Stimulated activated CD4-positive, alpha-beta T cell treated with anti-CD3 and anti-CD28 coated beads, Interleukin-1b, Interleukin-23, amount 100 ng/mL, for 4 hours (primary cell): ENCODE results near the gene FRAT1.
"Not testable (repeated sequence)": the region's sequence is repeated elsewhere in the genome, so short reads cannot be mapped to it uniquely, and the experiment has no call there.

Experiments used
- DNase-seq, 2 donors: peaks; one replicate each; pipeline ENCODE4 v3.0.0-alpha.2; 2020; ENCODE audit warnings: low read depth in 2 of 2

The FRAT1 gene

GRCh38 chr10:97318772-97319651 lies at the start of gene FRAT1:
Gene FRAT1, plus strand, starts transcription at chr10:97319271. Its CDS starts 183 bp downstream, at chr10:97319454.
- peak; percentile 83 to 85 for DNase-seq

- DNase-seq = no peak
Measured at GRCh38 chr10:97270523-97271154, 48.4 kb upstream of the FRAT1 start.

- no peak for DNase-seq
Measured at GRCh38 chr10:97273700-97274099, 45.4 kb upstream of the FRAT1 start.

- DNase-seq = no peak
Measured at GRCh38 chr10:97274828-97275227, 44.2 kb upstream of the FRAT1 start.

- no peak for DNase-seq
Measured at GRCh38 chr10:97277551-97277950, 41.5 kb upstream of the FRAT1 start.

GRCh38 chr10:97278491-97278989 lies 40.5 kb upstream of the FRAT1 start:
- DNase-seq = no peak

- DNase-seq = no peak
Measured at GRCh38 chr10:97279121-97279815, 39.8 kb upstream of the FRAT1 start.

- no peak for DNase-seq
Measured at GRCh38 chr10:97280783-97281182, 38.3 kb upstream of the FRAT1 start.

- not testable (repeated sequence) for DNase-seq
Measured at GRCh38 chr10:97290076-97290475, 29.0 kb upstream of the FRAT1 start.

GRCh38 chr10:97290576-97291356 lies 28.3 kb upstream of the FRAT1 start:
- not testable (repeated sequence) for DNase-seq

- no peak for DNase-seq
Measured at GRCh38 chr10:97291357-97292096, 27.5 kb upstream of the FRAT1 start.

- peak; percentile 77 to 85 for DNase-seq
Measured at GRCh38 chr10:97292097-97292861, 26.8 kb upstream of the FRAT1 start, which contains the start of gene ARHGAP19. Gene ARHGAP19, minus strand, starts transcription at chr10:97292637. Its CDS starts 10 bp downstream, at chr10:97292627.

- DNase-seq = no peak
Measured at GRCh38 chr10:97292862-97293198, 26.2 kb upstream of the FRAT1 start.

GRCh38 chr10:97297556-97298222 lies 21.4 kb upstream of the FRAT1 start:
- no peak for DNase-seq

- DNase-seq = no peak
Measured at GRCh38 chr10:97298223-97298571, 20.9 kb upstream of the FRAT1 start.

- no peak for DNase-seq
Measured at GRCh38 chr10:97300980-97301379, 18.1 kb upstream of the FRAT1 start.

- DNase-seq = no peak
Measured at GRCh38 chr10:97302088-97302791, 16.8 kb upstream of the FRAT1 start.

- no peak for DNase-seq
Measured at GRCh38 chr10:97307441-97307840, 11.6 kb upstream of the FRAT1 start.
